ENCODE results near the gene SLC7A5. TPM values are rescaled to one million over a fixed set of nuclear protein-coding genes. Genes with fewer than 3 reads are reported as not detected.
"Not testable (repeated sequence)": the region's sequence is repeated elsewhere in the genome, so short reads cannot be mapped to it uniquely, and the experiment has no call there.

The SLC7A5 gene
- total RNA-seq (10 to 100 TPM; 18.0 to 20.7 TPM), polyA plus RNA-seq (1 to 10 TPM; 2.0 to 3.6 (median 3.2) TPM), total RNA-seq (26.9 to 1,015 (median 54.2) reads per million in 6 experiments)

- peaks cover 17 to 46% (median 45%) of the 10 kb centered on the region in 4 donors for H3K4me1 Mint-ChIP-seq
- peak within 1 kb of the TSS; percentile 85 to 99 (median 94) for H3K4me3 Mint-ChIP-seq
- peak within 1 kb of the TSS; percentile 86 to 98 (median 94) for H3K27ac Mint-ChIP-seq
- peak; percentile 71 to 90 (median 84) for DNase-seq
- peak; percentile 77 to 80 for ATAC-seq
- not testable (repeated sequence) for H3K27me3 Mint-ChIP-seq, H3K36me3 Mint-ChIP-seq, H3K9me3 Mint-ChIP-seq
- POLR2A ChIA-PET: interaction anchor here (0.6 to 5.8 kb wide), 9 partner anchors 13 to 104 kb away, joined by 3 to 80 read pairs (median 14); partner anchors contain the start of genes BANP and KLHDC4
Observed at GRCh38 chr16:87869061-87869878, at the start of gene SLC7A5. TSS of gene SLC7A5 (minus strand) at chr16:87869507. CDS start at chr16:87869422, 85 bp downstream.

DNA sequence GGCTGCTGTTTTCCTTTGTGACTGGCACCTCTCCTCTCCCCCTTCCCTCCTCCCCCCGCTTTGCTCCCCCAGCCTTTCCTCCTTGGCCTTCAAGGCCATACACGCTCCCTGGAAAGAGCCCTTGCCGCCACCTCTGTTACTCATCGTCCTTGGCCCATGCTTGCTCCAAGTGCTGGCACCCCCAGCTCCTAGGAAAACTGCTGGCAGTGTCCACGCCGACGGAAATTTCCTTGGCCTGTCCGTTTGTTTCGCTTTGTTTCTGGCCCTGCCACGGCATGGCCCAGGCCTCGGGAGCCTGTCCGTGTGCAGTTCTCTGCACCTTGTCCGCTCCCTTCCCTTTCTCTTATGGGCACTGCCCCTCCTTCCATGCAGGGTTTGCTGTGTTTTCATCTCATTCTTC lies 49.0 kb upstream of the SLC7A5 start:
- POLR2A ChIA-PET: interaction anchor here (0.5 kb wide), 1 partner anchor 104 kb away, joined by 3 read pairs; no protein-coding TSS in a partner anchor
- DNase-seq: no peak
- Mint-ChIP-seq H3K9me3 (no peaks in the 10 kb centered on the region), H3K4me3 (no peak overlapping the region), H3K4me1 (peaks cover 0 to 3% (median 1%) of the 10 kb centered on the region in 4 donors), H3K36me3 (no peaks in the 10 kb centered on the region), H3K27ac (no peak overlapping the region), H3K27me3 (peaks cover 0 to 6% (median 4%) of the 10 kb centered on the region in 5 donors)
- no peak for ATAC-seq

GRCh38 chr16:87917503-87917902 lies 48.2 kb upstream of the SLC7A5 start:
- H3K36me3 Mint-ChIP-seq: no peaks in the 10 kb centered on the region
- H3K4me3 Mint-ChIP-seq: no peak overlapping the region
- ATAC-seq: no peak
- POLR2A ChIA-PET: no interaction called here
- H3K9me3 Mint-ChIP-seq: no peaks in the 10 kb centered on the region
- DNase-seq: no peak
- H3K27me3 Mint-ChIP-seq: peaks cover 0 to 9% (median 5%) of the 10 kb centered on the region in 5 donors
- H3K4me1 Mint-ChIP-seq: peaks cover 0 to 5% (median 2%) of the 10 kb centered on the region in 4 donors
- no peak overlapping the region for H3K27ac Mint-ChIP-seq

DNA sequence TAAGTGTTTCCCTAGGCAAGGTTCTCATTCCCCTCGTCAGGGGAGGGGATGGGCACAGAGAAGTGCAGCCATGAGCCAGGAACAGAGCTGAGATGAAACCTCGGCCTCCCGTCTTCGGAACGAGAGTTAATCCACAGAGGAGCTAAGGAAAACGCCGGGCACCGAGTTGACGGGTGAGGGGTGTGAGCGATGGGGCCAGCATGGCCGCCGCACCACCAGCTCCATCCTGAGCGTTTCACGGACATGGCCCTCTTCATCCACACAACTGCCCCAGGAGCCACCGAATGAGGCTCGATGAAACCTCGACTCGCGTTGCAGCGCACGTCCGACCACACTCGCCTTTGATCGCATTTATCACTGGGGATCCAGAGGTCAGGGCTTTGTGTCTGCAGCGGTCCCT lies 45.5 kb upstream of the SLC7A5 start:
- ATAC-seq: no peak
- Mint-ChIP-seq H3K9me3 (no peaks in the 10 kb centered on the region), H3K27me3 (peaks cover 0 to 10% (median 5%) of the 10 kb centered on the region in 5 donors), H3K27ac (no peak overlapping the region), H3K4me3 (no peak overlapping the region), H3K36me3 (no peaks in the 10 kb centered on the region), H3K4me1 (peaks cover 0 to 6% (median 3%) of the 10 kb centered on the region in 4 donors)
- POLR2A ChIA-PET: no interaction called here
- DNase-seq: no peak

DNA sequence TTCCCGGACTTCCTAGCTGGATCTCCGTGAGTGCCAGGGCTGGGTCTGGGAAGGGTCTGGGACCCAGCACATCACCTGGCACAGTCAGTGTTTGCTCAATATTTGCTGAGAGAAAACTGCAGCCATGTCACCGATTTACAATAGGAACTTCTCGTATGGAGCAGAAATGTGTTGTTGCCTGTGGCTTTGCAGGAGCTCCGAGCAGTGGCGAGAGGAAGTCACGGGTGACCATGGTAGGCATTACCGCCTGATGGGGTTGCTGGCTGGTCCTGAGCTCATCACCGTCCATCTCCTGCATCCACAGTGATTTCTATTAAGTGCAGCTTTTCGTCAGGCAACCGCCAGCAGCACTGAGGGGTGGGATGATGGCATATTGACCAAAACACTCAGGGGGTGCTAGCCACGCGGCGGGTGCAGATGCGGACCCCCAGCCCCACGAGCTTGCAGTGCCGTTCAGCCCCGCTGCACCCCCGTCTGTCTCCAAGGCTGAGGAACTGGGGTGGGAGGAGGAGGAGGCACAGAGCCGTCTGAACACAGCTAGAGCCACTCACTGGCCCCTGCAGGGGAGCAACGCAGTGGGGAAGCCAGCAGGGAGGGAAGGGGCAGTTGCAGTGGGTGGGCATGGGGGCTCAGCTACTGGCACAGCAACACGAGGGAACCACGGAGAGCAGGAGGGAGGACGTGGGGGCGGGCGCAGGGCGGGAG lies 44.9 kb upstream of the SLC7A5 start:
- H3K27me3 Mint-ChIP-seq: peaks cover 0 to 13% (median 5%) of the 10 kb centered on the region in 5 donors
- ATAC-seq, H3K4me3 Mint-ChIP-seq, H3K9me3 Mint-ChIP-seq, H3K4me1 Mint-ChIP-seq, H3K27ac Mint-ChIP-seq, DNase-seq, POLR2A ChIA-PET, H3K36me3 Mint-ChIP-seq: not testable (repeated sequence)

GRCh38 chr16:87912691-87913090 lies 43.4 kb upstream of the SLC7A5 start:
- H3K4me1 Mint-ChIP-seq, ATAC-seq, POLR2A ChIA-PET, DNase-seq, H3K9me3 Mint-ChIP-seq, H3K36me3 Mint-ChIP-seq, H3K27me3 Mint-ChIP-seq: not testable (repeated sequence)
- Mint-ChIP-seq H3K27ac (peak overlapping the region in 2 of 10 donors; percentile 28 to 72), H3K4me3 (peak overlapping the region in 5 of 10 donors; percentile 25 to 78 (median 47))

DNA sequence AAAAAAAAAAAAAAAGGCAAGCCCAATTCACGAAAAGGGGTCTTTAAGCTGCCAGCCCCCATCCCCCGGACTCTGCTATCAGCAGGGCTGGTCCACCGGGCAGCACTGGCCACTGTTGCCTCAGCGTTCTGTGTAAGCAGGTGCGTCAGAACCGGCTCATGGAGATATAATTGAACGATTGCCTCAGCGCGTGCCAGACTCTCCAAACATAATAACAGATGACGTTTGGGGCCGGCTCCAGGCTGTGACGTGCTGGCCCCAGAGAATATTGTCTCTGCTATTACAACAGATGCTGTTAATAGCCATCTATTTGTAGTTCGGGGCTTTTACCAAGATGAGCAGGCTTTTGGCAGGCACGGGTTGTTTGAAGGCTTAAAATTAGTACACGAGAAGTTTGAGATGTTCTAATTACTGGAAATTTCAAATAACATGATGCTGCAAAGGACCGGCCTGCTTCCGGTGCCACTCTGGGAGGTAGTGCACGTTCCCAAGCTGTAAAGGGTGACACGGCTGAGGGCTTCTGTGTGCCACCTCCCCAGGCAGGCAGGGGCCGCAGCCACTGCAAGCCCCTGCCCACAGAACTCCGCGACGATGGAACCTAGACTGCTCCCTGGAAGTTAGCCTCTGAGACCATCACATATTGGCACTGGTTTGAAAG lies 41.9 kb upstream of the SLC7A5 start:
- H3K4me3 Mint-ChIP-seq, H3K27me3 Mint-ChIP-seq, H3K36me3 Mint-ChIP-seq, POLR2A ChIA-PET, DNase-seq, ATAC-seq, H3K4me1 Mint-ChIP-seq, H3K9me3 Mint-ChIP-seq, H3K27ac Mint-ChIP-seq: not testable (repeated sequence)

DNA sequence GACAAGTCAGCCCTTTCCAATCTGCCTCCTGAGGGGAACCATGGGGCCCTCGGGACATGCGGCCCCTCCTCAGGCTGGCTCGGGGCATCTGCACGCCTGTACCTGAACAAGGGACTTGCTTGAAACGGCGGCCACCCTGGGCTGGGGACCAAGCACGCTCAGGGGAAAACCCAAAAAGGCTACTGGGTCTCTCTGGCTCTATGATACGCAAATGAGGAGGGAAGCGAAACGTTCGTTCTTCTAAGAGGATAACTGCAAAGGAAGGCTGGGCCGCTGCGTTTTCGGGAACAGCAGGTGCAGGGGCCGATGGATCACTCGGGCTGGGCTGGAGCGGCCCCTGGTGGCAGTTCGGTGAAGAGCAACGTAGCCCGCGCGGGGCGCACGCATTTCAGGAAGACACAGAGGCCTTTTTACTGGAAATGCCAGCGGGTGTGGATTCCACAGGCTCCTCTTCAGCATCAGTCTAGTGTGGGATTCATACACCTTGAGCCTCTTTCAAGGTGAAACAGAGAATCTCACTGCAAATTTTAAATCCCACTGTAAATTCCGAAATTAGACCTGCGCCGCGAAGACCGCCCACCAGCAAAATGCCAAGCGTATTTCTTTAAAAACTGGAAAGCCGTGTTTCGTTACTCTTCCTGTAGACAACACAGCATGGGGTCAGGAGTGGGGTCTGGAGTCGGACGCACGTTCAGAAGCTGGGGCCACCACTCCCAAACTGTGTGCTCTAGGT lies 40.1 kb upstream of the SLC7A5 start:
- POLR2A ChIA-PET: interaction anchor here (0.8 kb wide), 1 partner anchor 130 kb away, joined by 3 read pairs; no protein-coding TSS in a partner anchor
- H3K4me3 Mint-ChIP-seq: peak overlapping the region in 1 of 10 donors; percentile 22
- H3K27ac Mint-ChIP-seq: peak overlapping the region in 6 of 10 donors; percentile 19 to 78 (median 62)
- H3K9me3 Mint-ChIP-seq, H3K36me3 Mint-ChIP-seq, H3K4me1 Mint-ChIP-seq, H3K27me3 Mint-ChIP-seq: not testable (repeated sequence)
- ATAC-seq (peak; percentile 86 to 97), DNase-seq (peak; percentile 60 to 83 (median 76))

- not testable (repeated sequence) for H3K4me1 Mint-ChIP-seq, DNase-seq, H3K4me3 Mint-ChIP-seq
Observed at GRCh38 chr16:87908101-87908500, 38.8 kb upstream of the SLC7A5 start.

GRCh38 chr16:87905521-87905920 lies 36.2 kb upstream of the SLC7A5 start:
- DNase-seq, H3K9me3 Mint-ChIP-seq, ATAC-seq, H3K27me3 Mint-ChIP-seq, H3K27ac Mint-ChIP-seq, H3K4me1 Mint-ChIP-seq, H3K36me3 Mint-ChIP-seq, H3K4me3 Mint-ChIP-seq: not testable (repeated sequence)
- POLR2A ChIA-PET: interaction anchor here (1.1 kb wide), 1 partner anchor 20 kb away, joined by 4 read pairs; no protein-coding TSS in a partner anchor

More at GRCh38 chr16:87908101-87908500, 38.8 kb upstream of the SLC7A5 start:
- H3K27me3 Mint-ChIP-seq, H3K27ac Mint-ChIP-seq, ATAC-seq, H3K36me3 Mint-ChIP-seq, H3K9me3 Mint-ChIP-seq: not testable (repeated sequence)
- POLR2A ChIA-PET: interaction anchor here (0.6 kb wide), 1 partner anchor 24 kb away, joined by 3 read pairs; no protein-coding TSS in a partner anchor

DNA sequence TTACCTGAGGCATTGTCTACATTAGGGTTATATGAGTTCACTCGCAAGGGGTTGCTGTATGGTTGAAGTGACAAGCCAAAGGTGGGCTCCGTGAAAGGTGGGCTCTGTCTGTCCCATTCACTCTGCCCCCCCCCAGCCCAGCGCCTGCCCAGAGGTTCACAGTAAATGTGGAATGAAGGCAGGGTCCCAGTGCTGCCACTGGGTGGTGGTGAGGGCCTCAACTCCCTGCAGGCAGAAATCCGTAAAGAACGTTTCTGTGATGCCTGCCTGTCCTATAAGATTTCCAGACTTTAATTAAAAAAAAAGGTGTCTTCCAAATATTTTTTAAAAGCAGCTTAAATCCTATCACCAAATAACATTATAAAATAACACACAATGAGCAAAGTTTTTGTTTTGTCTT lies 35.7 kb upstream of the SLC7A5 start:
- H3K36me3 Mint-ChIP-seq, H3K4me3 Mint-ChIP-seq, ATAC-seq, H3K4me1 Mint-ChIP-seq, DNase-seq, H3K9me3 Mint-ChIP-seq, H3K27ac Mint-ChIP-seq, H3K27me3 Mint-ChIP-seq: not testable (repeated sequence)
- POLR2A ChIA-PET: interaction anchor here (1.1 kb wide), 1 partner anchor 19 kb away, joined by 4 read pairs; no protein-coding TSS in a partner anchor

DNA sequence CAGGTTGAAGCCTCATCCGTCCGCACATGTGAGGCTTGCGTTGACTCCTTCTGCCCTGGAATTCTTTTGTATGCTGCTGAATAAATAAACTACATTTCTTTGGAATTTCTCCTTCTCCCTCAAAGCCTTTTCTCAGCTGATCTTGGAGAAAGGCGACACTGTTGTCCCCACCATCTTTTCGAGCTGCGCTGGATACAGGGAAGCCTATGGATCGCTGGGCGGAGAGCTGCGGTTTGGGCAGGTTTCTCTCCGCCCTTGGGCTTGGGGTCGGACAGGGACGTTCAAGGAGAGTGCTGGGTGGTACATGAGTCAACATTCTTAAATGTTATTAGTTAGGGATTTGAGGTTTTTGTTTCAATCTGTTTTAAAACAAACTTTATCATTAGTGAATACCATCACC lies 31.2 kb upstream of the SLC7A5 start:
- H3K4me1 Mint-ChIP-seq: peaks cover 21 to 34% (median 30%) of the 10 kb centered on the region in 4 donors
- POLR2A ChIA-PET, H3K4me3 Mint-ChIP-seq: not testable (repeated sequence)

More for the DNA sequence above, 31.2 kb upstream of the SLC7A5 start:
- DNase-seq, ATAC-seq, H3K36me3 Mint-ChIP-seq, H3K9me3 Mint-ChIP-seq, H3K27me3 Mint-ChIP-seq: not testable (repeated sequence)
- H3K27ac Mint-ChIP-seq: peak overlapping the region in 2 of 10 donors; percentile 43 to 46

All from naive thymus-derived CD8-positive, alpha-beta T cell (primary cell).